Measurements from ENCODE around the gene LAMA5. TPM values are rescaled to one million over a fixed set of nuclear protein-coding genes. Genes with fewer than 3 reads are reported as not detected.

Gene LAMA5
- total RNA-seq, 1 experiment from 2014 or later: 1,050 TPM

GRCh38 chr20:62392621-62393334 lies 25.7 kb upstream of the LAMA5 start:
- H3K36me3 Mint-ChIP-seq (ENCODE audit: insufficient read depth, unreplicated experiment): peaks cover 78% of the 10 kb centered on the region
- H3K36me3 ChIP-seq (ENCODE audit: control insufficient read depth, insufficient read depth, low read length): peaks cover 15% of the 10 kb centered on the region

GRCh38 chr20:62392077-62392418 lies 24.9 kb upstream of the LAMA5 start:
- Histone ChIP-seq H3K9me3 (no peaks in the 10 kb centered on the region), H3K4me3 (ENCODE audit: low read depth, low read length) (no peak overlapping the region), H3K27me3 (replicated peaks; ENCODE audit: control insufficient read depth, insufficient read depth, low read length) (no peaks in the 10 kb centered on the region), H3K36me3 (ENCODE audit: control insufficient read depth, insufficient read depth, low read length) (peaks cover 16% of the 10 kb centered on the region), H3K4me1 (peaks cover 10% of the 10 kb centered on the region)
- Mint-ChIP-seq H3K9me3 (ENCODE audit: unreplicated experiment) (no peaks in the 10 kb centered on the region), H3K27ac (ENCODE audit: unreplicated experiment) (peak overlapping the region; percentile 45), H3K4me1 (ENCODE audit: low read depth, unreplicated experiment) (peaks cover 28% of the 10 kb centered on the region), H3K27me3 (ENCODE audit: insufficient read depth, unreplicated experiment) (no peaks in the 10 kb centered on the region), H3K36me3 (ENCODE audit: insufficient read depth, unreplicated experiment) (peaks cover 78% of the 10 kb centered on the region), H3K4me3 (ENCODE audit: unreplicated experiment) (no peak overlapping the region)
- no TSS peak for BruUV-seq (replicated peaks)
- no peak for DNase-seq
- ChIA-PET POLR2A (no interaction called here), CTCF (interaction anchor here (1.8 kb wide), 1 partner anchor 10 kb away, joined by 6 read pairs; no protein-coding TSS in a partner anchor)
- intact Hi-C loops (cut with micrococcal nuclease; ENCODE audit: unreplicated experiment): no loop called here
- no peak for TF ChIP-seq CTCF (IDR thresholded peaks at IDR 0.05; ENCODE audit: insufficient read depth in 1 of 2, low read depth in 1 of 2, low read length in 1 of 2, severe bottlenecking in 1 of 2, unreplicated experiment in 1 of 2)

More at GRCh38 chr20:62392621-62393334, 25.7 kb upstream of the LAMA5 start:
- peak overlapping the region; percentile 45 for H3K27ac Mint-ChIP-seq (ENCODE audit: unreplicated experiment)
- TF ChIP-seq CTCF (IDR thresholded peaks at IDR 0.05; ENCODE audit: insufficient read depth in 1 of 2, low read depth in 1 of 2, low read length in 1 of 2, severe bottlenecking in 1 of 2, unreplicated experiment in 1 of 2): no peak
- intact Hi-C loops (cut with micrococcal nuclease; ENCODE audit: unreplicated experiment): no loop called here
- H3K4me3 ChIP-seq (ENCODE audit: low read depth, low read length): no peak overlapping the region
- H3K27me3 ChIP-seq (replicated peaks; ENCODE audit: control insufficient read depth, insufficient read depth, low read length): no peaks in the 10 kb centered on the region
- no peaks in the 10 kb centered on the region for H3K27me3 Mint-ChIP-seq (ENCODE audit: insufficient read depth, unreplicated experiment)
- no peak for DNase-seq
- POLR2A ChIA-PET: no interaction called here
- H3K9me3 Mint-ChIP-seq (ENCODE audit: unreplicated experiment): peaks cover 6% of the 10 kb centered on the region
- CTCF ChIA-PET: interaction anchor here (0.8 to 3.4 kb wide), 2 partner anchors 10 to 224 kb away, joined by 3 to 9 read pairs; no protein-coding TSS in a partner anchor
- BruUV-seq (replicated peaks): no TSS peak
- H3K4me1 Mint-ChIP-seq (ENCODE audit: low read depth, unreplicated experiment): peaks cover 24% of the 10 kb centered on the region
- H3K4me3 Mint-ChIP-seq (ENCODE audit: unreplicated experiment): no peak overlapping the region
- no peaks in the 10 kb centered on the region for H3K9me3 ChIP-seq
- peaks cover 9% of the 10 kb centered on the region for H3K4me1 ChIP-seq

- ChIA-PET CTCF (interaction anchor here (1.1 to 1.8 kb wide), 3 partner anchors 9 to 89 kb away, joined by 5 to 8 read pairs (median 6); no protein-coding TSS in a partner anchor), POLR2A (no interaction called here)
- DNase-seq: no peak
- intact Hi-C loops (cut with micrococcal nuclease; ENCODE audit: unreplicated experiment): no loop called here
- no TSS peak for BruUV-seq (replicated peaks)
- Histone ChIP-seq H3K27me3 (replicated peaks; ENCODE audit: control insufficient read depth, insufficient read depth, low read length) (no peaks in the 10 kb centered on the region), H3K9me3 (no peaks in the 10 kb centered on the region), H3K4me3 (ENCODE audit: low read depth, low read length) (no peak overlapping the region), H3K36me3 (ENCODE audit: control insufficient read depth, insufficient read depth, low read length) (peaks cover 16% of the 10 kb centered on the region), H3K4me1 (peaks cover 10% of the 10 kb centered on the region)
- Mint-ChIP-seq H3K4me1 (ENCODE audit: low read depth, unreplicated experiment) (peaks cover 28% of the 10 kb centered on the region), H3K36me3 (ENCODE audit: insufficient read depth, unreplicated experiment) (peaks cover 79% of the 10 kb centered on the region), H3K27ac (ENCODE audit: unreplicated experiment) (peak overlapping the region; percentile 45), H3K4me3 (ENCODE audit: unreplicated experiment) (no peak overlapping the region), H3K27me3 (ENCODE audit: insufficient read depth, unreplicated experiment) (no peaks in the 10 kb centered on the region), H3K9me3 (ENCODE audit: unreplicated experiment) (no peaks in the 10 kb centered on the region)
- no peak for TF ChIP-seq CTCF (IDR thresholded peaks at IDR 0.05; ENCODE audit: insufficient read depth in 1 of 2, low read depth in 1 of 2, low read length in 1 of 2, severe bottlenecking in 1 of 2, unreplicated experiment in 1 of 2)
These were observed 24.3 kb upstream of the LAMA5 start for GRCh38 chr20:62391165-62392076.

All from Caco-2 (cell line).